ENCODE data around the gene EML6.

GRCh38 chr2:54955358-54956110 lies 232.1 kb downstream of the EML6 start:
- TF ChIP-seq CTCF (IDR thresholded peaks at IDR 0.05), result no peak
- no peak for TF ChIP-seq POLR2A (IDR thresholded peaks at IDR 0.05)
